MCF 10A (cell line): ENCODE results near the gene PHF21B. TPM values are rescaled to one million over a fixed set of nuclear protein-coding genes. Genes with fewer than 3 reads are reported as not detected.

Source experiments
- Bru-seq: library from RNA; stranded (reverse); fragments of 400-500 nt; gene quantifications from one replicate; lab custom pipeline; 2021; lab: Mats Ljungman, UMichigan
- BruChase-seq, 2 experiments: library from RNA; stranded (reverse); fragments of 400-500 nt; gene quantifications; one replicate each; lab custom pipeline; 2021; lab: Mats Ljungman, UMichigan
- BruUV-seq: library from RNA; stranded (reverse); fragments of 400-500 nt; replicated peaks from 2 replicates; lab custom pipeline; 2021; lab: Mats Ljungman, UMichigan
- CTCF ChIA-PET: fragments of 300-600 bp; sonication (Branson Sonifier 250); formaldehyde crosslinking; extraction: SDS; loops from one replicate; lab custom pipeline; 2021; ENCODE audit warnings: antibody characterized with exemption, inconsistent platforms; lab: Yijun Ruan, JAX
- POLR2A ChIA-PET: fragments of 300-600, 350-650 bp; sonication (Branson Sonifier 250); formaldehyde crosslinking; extraction: SDS; loops from one replicate; lab custom pipeline; 2020; ENCODE audit warnings: antibody characterized with exemption, inconsistent platforms; lab: Yijun Ruan, JAX
- DNase-seq: peaks from one replicate; pipeline ENCODE4 v3.0.0-alpha.2; 2018; ENCODE audit not compliant: unreplicated experiment
- H3K27ac Mint-ChIP-seq: one replicate; pipeline ENCODE4 v1.8.0; 2022; ENCODE audit warnings: mild to moderate bottlenecking, low read depth, mixed read lengths; ENCODE audit not compliant: unreplicated experiment
- H3K27me3 Mint-ChIP-seq: one replicate; pipeline ENCODE4 v1.8.0; 2022; ENCODE audit warnings: mixed read lengths; ENCODE audit not compliant: insufficient read depth, unreplicated experiment
- H3K36me3 Mint-ChIP-seq: one replicate; pipeline ENCODE4 v1.8.0; 2022; ENCODE audit warnings: mild to moderate bottlenecking, moderate library complexity, mixed read lengths; ENCODE audit not compliant: insufficient read depth, unreplicated experiment
- H3K4me1 Mint-ChIP-seq: one replicate; pipeline ENCODE4 v1.8.0; 2022; ENCODE audit warnings: mixed read lengths; ENCODE audit not compliant: insufficient read depth, unreplicated experiment
- H3K4me3 Mint-ChIP-seq: one replicate; pipeline ENCODE4 v1.8.0; 2022; ENCODE audit warnings: mild to moderate bottlenecking, moderate library complexity, mixed read lengths; ENCODE audit not compliant: unreplicated experiment
- H3K9me3 Mint-ChIP-seq: one replicate; pipeline ENCODE4 v1.8.0; 2022; ENCODE audit warnings: mixed read lengths; ENCODE audit not compliant: unreplicated experiment
- intact Hi-C: fragments of 100-400 bp; cut with micrococcal nuclease; formaldehyde crosslinking; loops from 2 replicates; pipeline ENCODE4 v1.14.1; 2022
- long read RNA-seq: library from polyadenylated mRNA; stranded (forward); transcript quantifications from one replicate; pipeline ENCODE4 v2.0.0, GENCODE V29; 2022
- total RNA-seq: library from RNA; stranded (reverse); gene quantifications from 2 replicates; pipeline ENCODE4 v1.2.3, GENCODE V29; 2022
- TF ChIP-seq, protein P1 (sequence below): fragments of 200-600 bp; IDR thresholded peaks from one replicate; pipeline ENCODE4 v1.8.0; 2022; ENCODE audit warnings: antibody characterized with exemption, mild to moderate bottlenecking; ENCODE audit not compliant: unreplicated experiment

Gene PHF21B
- total RNA-seq: 0.66 and 0.75 TPM in 2 replicates
- Bru-seq, nascent RNA: percentile 25 among the genes with signal in this experiment
- percentile 21 among the genes with signal in this experiment for BruChase-seq, experiment 1, labeled RNA remaining after a 6-hour chase
- BruChase-seq, experiment 2, labeled RNA remaining after a 2-hour chase: percentile 24 among the genes with signal in this experiment
- long read RNA-seq: 0 reads

DNA sequence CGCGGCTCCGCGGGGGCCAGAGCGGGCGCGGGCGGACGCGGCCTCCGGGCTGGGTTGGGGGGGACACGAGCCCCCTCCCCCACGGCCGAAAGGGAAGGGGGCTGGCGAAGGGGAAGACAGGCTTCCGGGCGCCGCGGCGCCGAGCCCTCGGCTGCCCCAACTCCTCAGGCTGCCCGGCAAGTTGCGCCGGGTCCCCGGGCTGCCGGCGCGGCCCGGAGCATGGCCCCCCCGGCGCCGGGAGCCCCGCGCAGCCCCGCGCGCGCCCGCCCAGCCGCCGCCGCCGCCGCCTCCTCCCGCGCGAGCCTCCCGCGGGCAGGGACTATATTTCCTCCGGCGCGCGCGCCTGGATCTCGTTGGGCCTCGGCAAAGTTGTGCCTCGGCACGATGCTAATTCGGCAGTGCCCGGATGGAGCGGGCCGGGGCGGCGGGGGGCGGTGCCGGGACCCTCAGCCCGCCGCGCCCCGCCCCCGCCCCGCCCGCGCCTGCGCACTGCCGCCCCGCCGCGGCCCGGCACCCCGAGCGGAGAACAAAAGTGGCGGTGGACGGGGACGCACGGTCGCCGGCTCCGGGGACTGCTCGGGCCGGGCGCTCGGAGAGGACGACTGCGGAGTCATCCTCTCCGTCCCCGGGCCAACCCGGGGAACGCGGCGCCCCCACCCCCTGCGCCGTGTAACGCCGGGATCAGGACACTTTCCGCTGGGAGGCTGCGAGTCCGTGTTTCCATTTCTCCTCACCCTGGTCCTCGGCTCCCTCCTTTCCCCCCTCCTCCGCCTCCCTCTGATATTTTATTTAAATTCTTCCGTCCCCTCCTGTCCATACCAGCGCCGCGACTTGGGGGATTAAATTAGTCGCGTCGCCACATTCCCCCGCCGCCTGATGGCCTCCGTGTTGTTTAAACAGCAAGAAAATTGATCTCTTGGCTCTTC is at the start of gene PHF21B:
TSS of gene PHF21B (minus strand) at position 400 of the 926 bp plus-strand sequence. CDS start 456 bp downstream, outside the sequence.
- intact Hi-C loops: no loop called here
- no peak for DNase-seq
- Mint-ChIP-seq H3K27me3 (peaks cover 64% of the 10 kb centered on the region), H3K36me3 (no peaks in the 10 kb centered on the region), H3K4me3 (peak within 1 kb of the TSS; percentile 73), H3K9me3 (no peaks in the 10 kb centered on the region), H3K4me1 (peaks cover 5% of the 10 kb centered on the region), H3K27ac (peak within 1 kb of the TSS; percentile 20)
- BruUV-seq: no TSS peak
- ChIA-PET POLR2A (interaction anchor here (0.6 kb wide), 1 partner anchor 259 kb away, joined by 3 read pairs; no protein-coding TSS in a partner anchor), CTCF (no interaction called here)
- TF ChIP-seq, protein P1, sequence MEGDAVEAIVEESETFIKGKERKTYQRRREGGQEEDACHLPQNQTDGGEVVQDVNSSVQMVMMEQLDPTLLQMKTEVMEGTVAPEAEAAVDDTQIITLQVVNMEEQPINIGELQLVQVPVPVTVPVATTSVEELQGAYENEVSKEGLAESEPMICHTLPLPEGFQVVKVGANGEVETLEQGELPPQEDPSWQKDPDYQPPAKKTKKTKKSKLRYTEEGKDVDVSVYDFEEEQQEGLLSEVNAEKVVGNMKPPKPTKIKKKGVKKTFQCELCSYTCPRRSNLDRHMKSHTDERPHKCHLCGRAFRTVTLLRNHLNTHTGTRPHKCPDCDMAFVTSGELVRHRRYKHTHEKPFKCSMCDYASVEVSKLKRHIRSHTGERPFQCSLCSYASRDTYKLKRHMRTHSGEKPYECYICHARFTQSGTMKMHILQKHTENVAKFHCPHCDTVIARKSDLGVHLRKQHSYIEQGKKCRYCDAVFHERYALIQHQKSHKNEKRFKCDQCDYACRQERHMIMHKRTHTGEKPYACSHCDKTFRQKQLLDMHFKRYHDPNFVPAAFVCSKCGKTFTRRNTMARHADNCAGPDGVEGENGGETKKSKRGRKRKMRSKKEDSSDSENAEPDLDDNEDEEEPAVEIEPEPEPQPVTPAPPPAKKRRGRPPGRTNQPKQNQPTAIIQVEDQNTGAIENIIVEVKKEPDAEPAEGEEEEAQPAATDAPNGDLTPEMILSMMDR: no peak

GRCh38 chr22:45059296-45059695 is 49.5 kb upstream of the PHF21B start:
- no peak overlapping the region for H3K4me3 Mint-ChIP-seq
- intact Hi-C loops: no loop called here
- H3K9me3 Mint-ChIP-seq: no peaks in the 10 kb centered on the region
- peaks cover 10% of the 10 kb centered on the region for H3K4me1 Mint-ChIP-seq
- no peaks in the 10 kb centered on the region for H3K36me3 Mint-ChIP-seq
- DNase-seq: no peak
- CTCF ChIA-PET: no interaction called here
- H3K27me3 Mint-ChIP-seq: peaks cover 22% of the 10 kb centered on the region
- POLR2A ChIA-PET: no interaction called here
- H3K27ac Mint-ChIP-seq: no peak overlapping the region
- BruUV-seq: no TSS peak
- TF ChIP-seq, protein P1: no peak

GRCh38 chr22:45058622-45058912 is 48.8 kb upstream of the PHF21B start:
- ChIA-PET CTCF (no interaction called here), POLR2A (no interaction called here)
- peaks cover 3% of the 10 kb centered on the region for H3K4me1 Mint-ChIP-seq
- no peaks in the 10 kb centered on the region for H3K9me3 Mint-ChIP-seq
- no TSS peak for BruUV-seq
- no peak overlapping the region for H3K27ac Mint-ChIP-seq
- H3K4me3 Mint-ChIP-seq: no peak overlapping the region
- peaks cover 22% of the 10 kb centered on the region for H3K27me3 Mint-ChIP-seq
- no peak for DNase-seq
- intact Hi-C loops: no loop called here
- TF ChIP-seq, protein P1: no peak
- H3K36me3 Mint-ChIP-seq: no peaks in the 10 kb centered on the region

DNA sequence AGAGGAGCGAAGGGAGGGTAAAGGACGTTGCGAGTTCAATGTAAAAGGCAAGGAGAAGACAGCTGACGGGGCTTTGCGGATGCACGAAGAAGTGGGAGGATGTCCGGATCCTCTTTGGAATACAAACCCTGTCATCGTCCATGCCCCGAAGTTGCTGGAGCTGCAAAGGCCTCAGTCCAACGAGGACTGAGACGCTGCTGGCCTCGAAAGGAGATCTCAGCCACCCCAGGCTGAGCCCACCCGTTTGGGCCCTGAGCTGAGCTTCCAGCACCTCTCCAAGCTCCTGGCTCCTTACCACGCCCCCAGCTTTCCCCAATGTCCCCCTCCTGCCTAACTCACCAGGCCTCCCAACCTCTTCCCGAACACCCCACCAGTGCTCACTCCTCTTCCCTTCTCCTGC is 46.1 kb upstream of the PHF21B start:
- BruUV-seq: no TSS peak
- CTCF ChIA-PET: no interaction called here
- H3K27ac Mint-ChIP-seq: no peak overlapping the region
- H3K36me3 Mint-ChIP-seq: no peaks in the 10 kb centered on the region
- H3K4me1 Mint-ChIP-seq: no peaks in the 10 kb centered on the region
- intact Hi-C loops: no loop called here
- DNase-seq: no peak
- POLR2A ChIA-PET: no interaction called here
- TF ChIP-seq, protein P1: no peak
- H3K27me3 Mint-ChIP-seq: peaks cover 48% of the 10 kb centered on the region
- H3K4me3 Mint-ChIP-seq: no peak overlapping the region
- H3K9me3 Mint-ChIP-seq: no peaks in the 10 kb centered on the region
